Coronary artery (tissue), 2 donors: ENCODE data around the gene ADAMTS12.

Experiments used
- DNase-seq: peaks from one replicate; pipeline ENCODE4 v3.0.0-alpha.2; 2017; ENCODE audit warnings: low spot score
- H3K27ac ChIP-seq, 2 donors: fragments of 200-600 bp; sonication (generic); one replicate each; pipeline ENCODE4 v1.5.1; 2016 to 2019
- H3K4me3 ChIP-seq: fragments of 200-600 bp; sonication (generic); 2 replicates; pipeline ENCODE4 v1.5.1; 2016; ENCODE audit warnings: mild to moderate bottlenecking, moderate library complexity
- CTCF ChIP-seq: fragments of 200-600 bp; sonication (generic); IDR thresholded peaks from one replicate; pipeline ENCODE4 v1.5.1; 2019; ENCODE audit warnings: antibody characterized with exemption

The ADAMTS12 gene

DNA sequence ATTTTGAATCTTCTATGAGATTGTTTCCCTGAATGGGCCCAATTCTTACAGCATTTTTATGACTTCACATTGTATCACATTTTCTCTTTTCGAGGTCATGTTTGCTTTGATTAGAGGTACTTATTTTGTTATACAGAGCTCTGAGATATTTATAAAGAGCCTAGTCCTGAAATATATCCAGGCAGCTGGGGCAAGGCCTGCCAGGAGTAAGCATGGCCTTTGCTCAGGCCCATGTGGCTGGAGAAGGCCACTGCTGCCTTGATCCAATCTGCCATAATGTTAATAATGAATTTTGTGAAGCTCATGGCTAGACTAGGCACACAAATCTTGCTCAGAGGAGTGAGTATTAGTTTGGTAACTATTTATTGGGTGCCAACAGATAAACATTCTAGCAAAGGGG is 355.0 kb downstream of the ADAMTS12 start:
- no peak for TF ChIP-seq CTCF

DNA sequence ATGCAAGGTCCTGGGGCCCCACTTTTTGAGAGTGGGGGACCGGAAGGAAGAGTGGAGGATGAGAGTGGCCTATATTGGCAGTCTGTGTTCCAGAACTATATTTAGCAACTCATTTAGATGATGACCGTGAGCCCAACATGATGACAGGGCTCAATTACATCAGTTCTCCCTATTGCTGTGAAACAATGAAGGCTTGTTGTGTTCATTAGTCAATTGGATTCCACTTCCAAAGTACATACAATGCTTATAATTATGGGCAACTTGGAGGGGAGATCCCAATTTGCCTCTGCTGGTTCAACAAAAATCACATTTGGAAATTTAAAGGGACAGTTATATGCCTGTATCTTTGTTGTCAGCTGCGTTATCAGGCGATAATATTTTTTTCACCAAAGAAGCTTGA is 360.0 kb downstream of the ADAMTS12 start:
- Histone ChIP-seq H3K27ac (no peak overlapping the region), H3K4me3 (no peak overlapping the region)
- no peak for TF ChIP-seq CTCF
- DNase-seq, result no peak

More for the DNA sequence above, 355.0 kb downstream of the ADAMTS12 start:
- Histone ChIP-seq H3K4me3 (no peak overlapping the region), H3K27ac (no peak overlapping the region)
- DNase-seq, result no peak

DNA sequence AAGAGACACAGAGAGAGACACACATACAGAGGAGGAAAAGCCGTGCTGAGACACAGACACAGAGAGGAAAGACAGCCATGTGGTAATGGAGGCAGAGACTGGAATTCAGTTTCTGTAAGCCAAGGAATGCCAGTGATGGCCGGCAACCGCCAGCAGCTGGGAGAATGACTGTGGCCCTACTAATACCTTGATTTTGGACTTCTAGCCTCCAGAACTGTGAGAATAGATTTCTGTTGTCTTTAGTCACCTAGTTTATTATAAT is 360.8 kb downstream of the ADAMTS12 start:
- Histone ChIP-seq H3K27ac (no peak overlapping the region), H3K4me3 (no peak overlapping the region)
- TF ChIP-seq CTCF, result no peak
- no peak for DNase-seq

GRCh38 chr5:33530183-33531036 is 361.4 kb downstream of the ADAMTS12 start:
- no peak for TF ChIP-seq CTCF
- Histone ChIP-seq H3K27ac (no peak overlapping the region), H3K4me3 (no peak overlapping the region)
- DNase-seq, result no peak

DNA sequence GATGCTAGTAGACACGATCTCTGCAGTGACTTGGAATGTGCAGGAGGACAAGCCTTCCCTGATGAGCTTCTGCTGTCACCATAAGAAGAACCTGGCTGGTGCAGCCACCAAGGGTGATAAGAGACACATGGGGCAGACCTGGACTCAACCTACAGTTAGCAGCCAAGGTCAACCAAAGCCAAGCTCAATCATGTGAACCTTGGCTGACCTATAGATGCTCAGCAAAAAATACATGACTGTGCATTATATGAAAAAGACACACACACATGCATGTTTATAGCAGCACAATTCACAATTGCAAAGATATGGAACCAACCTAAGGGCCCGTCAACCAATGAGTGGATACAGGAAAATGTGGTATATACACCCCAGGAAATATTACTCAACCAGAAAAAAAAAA is 364.1 kb downstream of the ADAMTS12 start:
- TF ChIP-seq CTCF, result no peak
- no peak overlapping the region for H3K27ac ChIP-seq
- no peak overlapping the region for H3K4me3 ChIP-seq
- no peak for DNase-seq

DNA sequence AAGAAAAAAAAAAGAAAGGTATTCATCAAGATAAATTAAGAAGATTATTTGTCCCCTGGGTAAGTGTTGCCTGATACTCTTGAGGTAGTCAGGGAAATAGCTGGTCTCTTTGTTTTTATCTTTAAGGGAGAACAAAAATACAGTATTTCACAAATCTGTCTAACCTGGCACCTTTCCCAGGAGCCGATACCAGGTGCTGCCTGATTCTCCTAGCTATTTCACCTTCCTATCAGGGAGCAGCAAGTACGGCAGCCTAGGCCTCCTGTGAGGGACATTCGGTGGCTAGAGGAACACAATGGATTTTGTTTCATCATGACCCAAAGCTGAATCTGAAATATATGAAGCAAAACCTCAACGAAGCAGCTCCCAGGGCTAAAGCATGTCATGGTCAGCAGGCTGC is 365.0 kb downstream of the ADAMTS12 start:
- no peak for DNase-seq
- TF ChIP-seq CTCF, result no peak
- H3K27ac ChIP-seq, result no peak overlapping the region
- no peak overlapping the region for H3K4me3 ChIP-seq

GRCh38 chr5:33524476-33524875 is 367.3 kb downstream of the ADAMTS12 start:
- no peak for TF ChIP-seq CTCF
- H3K27ac ChIP-seq, result no peak overlapping the region
- DNase-seq, result no peak
- no peak overlapping the region for H3K4me3 ChIP-seq
